ENCODE data around the gene REG1A.

Gene REG1A

DNA sequence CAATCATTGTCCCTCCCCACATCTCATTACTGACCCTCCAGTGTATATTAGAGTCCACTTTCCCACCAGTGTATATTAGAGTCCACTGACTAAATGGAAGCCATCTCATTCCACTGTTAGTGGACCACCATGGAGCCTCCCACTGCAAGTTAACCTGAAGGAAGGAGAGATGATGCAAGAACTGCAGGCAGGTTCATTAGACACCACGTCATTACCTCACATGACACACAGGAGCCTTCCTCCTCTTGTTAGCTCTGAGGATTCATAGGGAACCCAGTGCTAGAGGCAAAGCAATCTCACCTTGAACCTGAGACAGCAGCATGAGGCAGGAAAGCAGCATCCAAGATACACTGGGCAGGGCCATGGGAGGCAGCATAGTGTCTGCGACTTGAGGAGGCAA, 38.7 kb downstream of the REG1A start:
- H3K79me2 ChIP-seq (ENCODE audit: insufficient read depth, low read length), result no peaks in the 10 kb centered on the region
- no peak overlapping the region for H2AFZ ChIP-seq (ENCODE audit: low read length)
- no peaks in the 10 kb centered on the region for H3K9me3 ChIP-seq (ENCODE audit: low read length)
- H3K9me2 ChIP-seq (ENCODE audit: low read depth, low read length), result no peaks in the 10 kb centered on the region; the same call in 1 of the 2 replicates
- H3K9ac ChIP-seq (ENCODE audit: low read length), result no peak overlapping the region
- no peak for TF ChIP-seq EZH2 (IDR thresholded peaks at IDR 0.05; ENCODE audit: borderline replicate concordance, low read length)
- TF ChIP-seq, protein P1, sequence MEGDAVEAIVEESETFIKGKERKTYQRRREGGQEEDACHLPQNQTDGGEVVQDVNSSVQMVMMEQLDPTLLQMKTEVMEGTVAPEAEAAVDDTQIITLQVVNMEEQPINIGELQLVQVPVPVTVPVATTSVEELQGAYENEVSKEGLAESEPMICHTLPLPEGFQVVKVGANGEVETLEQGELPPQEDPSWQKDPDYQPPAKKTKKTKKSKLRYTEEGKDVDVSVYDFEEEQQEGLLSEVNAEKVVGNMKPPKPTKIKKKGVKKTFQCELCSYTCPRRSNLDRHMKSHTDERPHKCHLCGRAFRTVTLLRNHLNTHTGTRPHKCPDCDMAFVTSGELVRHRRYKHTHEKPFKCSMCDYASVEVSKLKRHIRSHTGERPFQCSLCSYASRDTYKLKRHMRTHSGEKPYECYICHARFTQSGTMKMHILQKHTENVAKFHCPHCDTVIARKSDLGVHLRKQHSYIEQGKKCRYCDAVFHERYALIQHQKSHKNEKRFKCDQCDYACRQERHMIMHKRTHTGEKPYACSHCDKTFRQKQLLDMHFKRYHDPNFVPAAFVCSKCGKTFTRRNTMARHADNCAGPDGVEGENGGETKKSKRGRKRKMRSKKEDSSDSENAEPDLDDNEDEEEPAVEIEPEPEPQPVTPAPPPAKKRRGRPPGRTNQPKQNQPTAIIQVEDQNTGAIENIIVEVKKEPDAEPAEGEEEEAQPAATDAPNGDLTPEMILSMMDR (IDR thresholded peaks at IDR 0.05; ENCODE audit: low read length), result no peak
- no peak overlapping the region for H3K4me3 ChIP-seq (ENCODE audit: low read depth, low read length, poor library complexity, severe bottlenecking)
- no peak overlapping the region for H3K4me2 ChIP-seq (ENCODE audit: low read length)
- no peak overlapping the region for H3K27ac ChIP-seq (ENCODE audit: low read depth, low read length, poor library complexity, severe bottlenecking)
- no peaks in the 10 kb centered on the region for H3K4me1 ChIP-seq (ENCODE audit: insufficient read depth, low read length, severe bottlenecking)
- no peaks in the 10 kb centered on the region for H4K20me1 ChIP-seq (ENCODE audit: insufficient read depth, low read length)
- H3K27me3 ChIP-seq (ENCODE audit: insufficient read depth, low read length), result no peaks in the 10 kb centered on the region
- H3F3A ChIP-seq (ENCODE audit: insufficient read depth, low read length), result no peaks in the 10 kb centered on the region
- no peaks in the 10 kb centered on the region for H3K36me3 ChIP-seq (ENCODE audit: insufficient read depth, low read length)

GRCh38 chr2:79159653-79160052, 39.4 kb downstream of the REG1A start, which contains the start of gene REG3A:
Gene REG3A (minus strand): TSS chr2:79159753. CDS start chr2:79159405, 348 bp downstream.
- Histone ChIP-seq H3K27me3 (ENCODE audit: insufficient read depth, low read length) (no peaks in the 10 kb centered on the region), H3K36me3 (ENCODE audit: insufficient read depth, low read length) (no peaks in the 10 kb centered on the region), H3K9me2 (ENCODE audit: low read depth, low read length) (no peaks in the 10 kb centered on the region; the same call in 1 of the 2 replicates), H3K79me2 (ENCODE audit: insufficient read depth, low read length) (no peaks in the 10 kb centered on the region), H4K20me1 (ENCODE audit: insufficient read depth, low read length) (no peaks in the 10 kb centered on the region), H3K4me1 (ENCODE audit: insufficient read depth, low read length, severe bottlenecking) (no peaks in the 10 kb centered on the region), H3K4me2 (ENCODE audit: low read length) (no peak within 1 kb of the TSS), H3K4me3 (ENCODE audit: low read depth, low read length, poor library complexity, severe bottlenecking) (no peak within 1 kb of the TSS), H3K9me3 (ENCODE audit: low read length) (no peaks in the 10 kb centered on the region), H3K27ac (ENCODE audit: low read depth, low read length, poor library complexity, severe bottlenecking) (no peak within 1 kb of the TSS), H2AFZ (ENCODE audit: low read length) (no peak within 1 kb of the TSS), H3F3A (ENCODE audit: insufficient read depth, low read length) (no peaks in the 10 kb centered on the region), H3K9ac (ENCODE audit: low read length) (no peak within 1 kb of the TSS)
- TF ChIP-seq EZH2 (IDR thresholded peaks at IDR 0.05; ENCODE audit: borderline replicate concordance, low read length), result no peak
- TF ChIP-seq, protein P1 (IDR thresholded peaks at IDR 0.05; ENCODE audit: low read length), result no peak

DNA sequence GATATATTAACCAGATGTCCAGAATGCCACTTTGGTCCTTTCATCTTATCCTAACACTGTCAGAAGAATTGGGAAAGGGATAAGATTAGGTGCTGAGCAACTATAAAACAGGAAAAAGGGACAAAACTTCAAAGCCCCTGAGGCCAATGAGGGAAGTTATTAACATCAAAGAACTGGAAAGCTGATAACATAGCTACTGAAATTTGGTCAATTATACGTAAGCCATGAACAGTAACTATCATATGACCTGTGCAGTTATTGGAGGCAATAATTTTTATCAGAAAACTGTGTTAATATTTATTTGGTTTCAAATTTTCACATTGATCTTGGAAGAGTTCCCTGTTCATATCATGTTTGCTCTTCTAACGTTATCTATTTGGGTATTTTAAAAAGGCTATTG, 41.8 kb downstream of the REG1A start:
- H3K9me2 ChIP-seq (ENCODE audit: low read depth, low read length), result no peaks in the 10 kb centered on the region; the same call in 1 of the 2 replicates
- no peaks in the 10 kb centered on the region for H3K36me3 ChIP-seq (ENCODE audit: insufficient read depth, low read length)
- no peaks in the 10 kb centered on the region for H3K27me3 ChIP-seq (ENCODE audit: insufficient read depth, low read length)
- no peak overlapping the region for H3K4me2 ChIP-seq (ENCODE audit: low read length)
- H3K9ac ChIP-seq (ENCODE audit: low read length), result no peak overlapping the region
- H3K4me1 ChIP-seq (ENCODE audit: insufficient read depth, low read length, severe bottlenecking), result no peaks in the 10 kb centered on the region
- no peak overlapping the region for H2AFZ ChIP-seq (ENCODE audit: low read length)
- H3K27ac ChIP-seq (ENCODE audit: low read depth, low read length, poor library complexity, severe bottlenecking), result no peak overlapping the region
- TF ChIP-seq EZH2 (IDR thresholded peaks at IDR 0.05; ENCODE audit: borderline replicate concordance, low read length), result no peak
- TF ChIP-seq, protein P1 (IDR thresholded peaks at IDR 0.05; ENCODE audit: low read length), result no peak
- H4K20me1 ChIP-seq (ENCODE audit: insufficient read depth, low read length), result no peaks in the 10 kb centered on the region
- no peaks in the 10 kb centered on the region for H3F3A ChIP-seq (ENCODE audit: insufficient read depth, low read length)
- no peak overlapping the region for H3K4me3 ChIP-seq (ENCODE audit: low read depth, low read length, poor library complexity, severe bottlenecking)
- H3K9me3 ChIP-seq (ENCODE audit: low read length), result no peaks in the 10 kb centered on the region
- H3K79me2 ChIP-seq (ENCODE audit: insufficient read depth, low read length), result no peaks in the 10 kb centered on the region
